Muscle of leg (tissue), 11 donors: ENCODE results near the gene F8. TPM values are rescaled to one million over a fixed set of nuclear protein-coding genes. Genes with fewer than 3 reads are reported as not detected.
"Not testable (repeated sequence)": the region's sequence is repeated elsewhere in the genome, so short reads cannot be mapped to it uniquely, and the experiment has no call there.

ENCODE experiments used
- DNase-seq: peaks from one replicate; pipeline ENCODE4 v3.0.0; 2013
- H3K27ac ChIP-seq: one replicate; pipeline ENCODE4 v1.5.1; 2013; ENCODE audit warnings: mild to moderate bottlenecking, low read length, control low read depth
- H3K27me3 ChIP-seq: one replicate; pipeline ENCODE4 v1.6.1; 2013; ENCODE audit warnings: low read length; ENCODE audit not compliant: control insufficient read depth, insufficient read depth
- H3K36me3 ChIP-seq: one replicate; pipeline ENCODE4 v1.6.1; 2013; ENCODE audit warnings: low read length; ENCODE audit not compliant: control insufficient read depth, insufficient read depth
- H3K4me1 ChIP-seq: one replicate; pipeline ENCODE4 v1.6.1; 2013; ENCODE audit warnings: low read length; ENCODE audit not compliant: control insufficient read depth, insufficient read depth
- H3K4me3 ChIP-seq: one replicate; pipeline ENCODE4 v1.5.1; 2013; ENCODE audit warnings: low read length, control low read depth
- H3K9me3 ChIP-seq: replicated peaks from 2 replicates; pipeline ENCODE4 v1.6.1; 2013; ENCODE audit warnings: low read depth, low read length; ENCODE audit not compliant: control insufficient read depth
- WGBS: methylation state at CpG from one replicate; pipeline ENCODE4 v1.1.5; 2013; ENCODE audit warnings: missing lambda C conversion rate; ENCODE audit not compliant: insufficient coverage; 5-methylcytosine and 5-hydroxymethylcytosine counted together
- polyA plus RNA-seq, 8 donors: library from polyadenylated mRNA; unstranded; fragments of 120-200 nt; gene quantifications; one replicate each; pipeline versions ENCODE4 v1.2.1 to v1.2.3, GENCODE V29; 2013; ENCODE audit warnings: inconsistent platforms in 1 of 8, low replicate concordance in 1 of 8; ENCODE audit not compliant: insufficient read length in 8 of 8, insufficient read depth in 1 of 8
- total RNA-seq: library from RNA; stranded (reverse); fragments of 120-200 nt; gene quantifications from one replicate; pipeline ENCODE4 v1.2.4, GENCODE V29; 2013

Gene F8
- total and polyA plus RNA-seq, 9 donors, result 3.6 to 7.0 (median 5.0) TPM

- no CpG with 5 or more reads among the region's 1 CpG for WGBS
- Histone ChIP-seq H3K27me3 (no peaks in the 10 kb centered on the region), H3K27ac (no peak overlapping the region), H3K36me3 (no peaks in the 10 kb centered on the region), H3K4me3 (no peak overlapping the region), H3K4me1 (no peaks in the 10 kb centered on the region), H3K9me3 (peaks cover 5% of the 10 kb centered on the region)
- DNase-seq, result no peak
Observed at GRCh38 chrX:154836163-154836562, 186.4 kb downstream of the F8 start.

- WGBS, result no CpG with 5 or more reads among the region's 3 CpGs
- Histone ChIP-seq H3K27me3 (no peaks in the 10 kb centered on the region), H3K27ac (no peak within 1 kb of the TSS), H3K4me3 (no peak within 1 kb of the TSS), H3K4me1 (no peaks in the 10 kb centered on the region), H3K9me3 (no peaks in the 10 kb centered on the region), H3K36me3 (no peaks in the 10 kb centered on the region)
- DNase-seq, result no peak
Observed at GRCh38 chrX:154834562-154834961, 188.0 kb downstream of the F8 start, which contains the start of gene SMIM9. Gene SMIM9, minus strand, starts transcription at chrX:154834662. Its CDS starts 3,806 bp downstream, at chrX:154830856.

GRCh38 chrX:154833746-154834274 is 188.7 kb downstream of the F8 start:
- no peak overlapping the region for H3K4me3 ChIP-seq
- no peaks in the 10 kb centered on the region for H3K36me3 ChIP-seq
- no peaks in the 10 kb centered on the region for H3K9me3 ChIP-seq
- no peaks in the 10 kb centered on the region for H3K27me3 ChIP-seq
- DNase-seq, result no peak
- no peaks in the 10 kb centered on the region for H3K4me1 ChIP-seq
- H3K27ac ChIP-seq, result no peak overlapping the region
- WGBS, result no CpG with 5 or more reads among the region's 3 CpGs

- Histone ChIP-seq H3K4me1 (no peaks in the 10 kb centered on the region), H3K4me3 (no peak overlapping the region), H3K9me3 (no peaks in the 10 kb centered on the region), H3K27ac (no peak overlapping the region), H3K27me3 (no peaks in the 10 kb centered on the region), H3K36me3 (no peaks in the 10 kb centered on the region)
- WGBS, result no CpG with 5 or more reads among the region's 1 CpG
- DNase-seq, result no peak
Observed at GRCh38 chrX:154829926-154830442, 192.5 kb downstream of the F8 start.

- Histone ChIP-seq H3K27ac (no peak overlapping the region), H3K4me1 (no peaks in the 10 kb centered on the region), H3K4me3 (no peak overlapping the region), H3K27me3 (no peaks in the 10 kb centered on the region), H3K36me3 (no peaks in the 10 kb centered on the region), H3K9me3 (no peaks in the 10 kb centered on the region)
- no peak for DNase-seq
Observed at GRCh38 chrX:154829134-154829533, 193.4 kb downstream of the F8 start.

- no peak for DNase-seq
- no peaks in the 10 kb centered on the region for H3K27me3 ChIP-seq
- no peaks in the 10 kb centered on the region for H3K4me1 ChIP-seq
- WGBS, result no CpG with 5 or more reads among the region's 2 CpGs
- H3K4me3 ChIP-seq, result no peak overlapping the region
- H3K36me3 ChIP-seq, result no peaks in the 10 kb centered on the region
- H3K27ac ChIP-seq, result peak overlapping the region; percentile 1
- no peaks in the 10 kb centered on the region for H3K9me3 ChIP-seq
Observed at GRCh38 chrX:154828016-154828408, 194.5 kb downstream of the F8 start.

GRCh38 chrX:154827194-154828015 is 195.1 kb downstream of the F8 start:
- no peaks in the 10 kb centered on the region for H3K9me3 ChIP-seq
- DNase-seq, result peak; percentile 43

GRCh38 chrX:154825586-154825985 is 196.9 kb downstream of the F8 start:
- not testable (repeated sequence) for H3K4me1 ChIP-seq, H3K36me3 ChIP-seq, H3K9me3 ChIP-seq, H3K27ac ChIP-seq, H3K27me3 ChIP-seq, DNase-seq, H3K4me3 ChIP-seq
- no CpG with 5 or more reads among the region's 3 CpGs for WGBS

More at GRCh38 chrX:154827194-154828015, 195.1 kb downstream of the F8 start:
- Histone ChIP-seq H3K4me1 (no peaks in the 10 kb centered on the region), H3K27ac (peak overlapping the region; percentile 1), H3K27me3 (no peaks in the 10 kb centered on the region), H3K36me3 (no peaks in the 10 kb centered on the region), H3K4me3 (no peak overlapping the region)
- 24% methylated on average over 4 of the region's 4 CpGs for whole genome bisulfite sequencing

- Histone ChIP-seq H3K27me3 (no peaks in the 10 kb centered on the region), H3K36me3 (no peaks in the 10 kb centered on the region), H3K4me3 (no peak overlapping the region), H3K4me1 (no peaks in the 10 kb centered on the region), H3K9me3 (no peaks in the 10 kb centered on the region), H3K27ac (no peak overlapping the region)
- DNase-seq, result no peak
- no CpG with 5 or more reads among the region's 1 CpG for WGBS
Observed at GRCh38 chrX:154824638-154825037, 197.9 kb downstream of the F8 start.

- peaks cover 2% of the 10 kb centered on the region for H3K9me3 ChIP-seq
- no peak overlapping the region for H3K27ac ChIP-seq
- DNase-seq, result no peak
- H3K4me1 ChIP-seq, result no peaks in the 10 kb centered on the region
- H3K36me3 ChIP-seq, result no peaks in the 10 kb centered on the region
- 66% methylated on average over 3 of the region's 3 CpGs for WGBS
- no peak overlapping the region for H3K4me3 ChIP-seq
- H3K27me3 ChIP-seq, result no peaks in the 10 kb centered on the region
Observed at GRCh38 chrX:154822029-154822428, 200.5 kb downstream of the F8 start.
